K562 (cell line): ENCODE measurements around the gene ICAM1. TPM values are rescaled to one million over a fixed set of nuclear protein-coding genes. Genes with fewer than 3 reads are reported as not detected.

Experiments
- BRF1 ChIP-seq: IDR thresholded peaks from 3 replicates; pipeline ENCODE4 v1.6.1; 2011; ENCODE audit warnings: borderline replicate concordance, mild to moderate bottlenecking; ENCODE audit not compliant: insufficient read length; ENCODE audit errors: extremely low read depth
- CHD7 ChIP-seq: fragments of 200-600 bp; sonication (generic); IDR thresholded peaks from one replicate; pipeline ENCODE4 v1.6.1; 2012; ENCODE audit warnings: mild to moderate bottlenecking, low read depth, low read length, inconsistent platforms
- DPF2 ChIP-seq: fragments of 450-650 bp; IDR thresholded peaks from 2 replicates; pipeline ENCODE4 v1.6.1; 2016
- HMG20B ChIP-seq: fragments of 250-450 bp; sonication (Bioruptor Pico); IDR thresholded peaks from 2 replicates; pipeline ENCODE4 v1.5.0; 2021; ENCODE audit warnings: mild to moderate bottlenecking
- MED1 ChIP-seq: sonication (generic); formaldehyde crosslinking; IDR thresholded peaks from 2 replicates; pipeline ENCODE4 v1.8.1; 2023; ENCODE audit warnings: missing genetic modification reagents, borderline replicate concordance
- NFYB ChIP-seq: IDR thresholded peaks from 2 replicates; pipeline ENCODE4 v1.6.1; 2011; ENCODE audit warnings: mild to moderate bottlenecking, moderate library complexity; ENCODE audit not compliant: insufficient read length; ENCODE audit errors: extremely low read depth
- RBM34 ChIP-seq: fragments of 200-400 bp; formaldehyde crosslinking; IDR thresholded peaks from 2 replicates; pipeline ENCODE4 v1.6.1; 2018; ENCODE audit warnings: low read length, borderline replicate concordance; ENCODE audit not compliant: insufficient read depth
- TAL1 ChIP-seq: fragments of 450-650 bp; IDR thresholded peaks from 2 replicates; pipeline ENCODE4 v1.6.1; 2016; ENCODE audit warnings: mild to moderate bottlenecking
- TCF15 ChIP-seq: fragments of 250-450 bp; sonication (Bioruptor Pico); IDR thresholded peaks from 2 replicates; pipeline ENCODE4 v1.8.0; 2022; ENCODE audit warnings: moderate library complexity, mild to moderate bottlenecking, inconsistent platforms
- ZC3H4 ChIP-seq: sonication (generic); formaldehyde crosslinking; IDR thresholded peaks from 2 replicates; pipeline ENCODE4 v1.9.0; 2021; ENCODE audit warnings: missing genetic modification reagents, borderline replicate concordance
- ZNF224 ChIP-seq: sonication (generic); formaldehyde crosslinking; IDR thresholded peaks from 2 replicates; pipeline ENCODE4 v1.8.0; 2022; ENCODE audit warnings: mild to moderate bottlenecking, missing genetic modification reagents
- ZNF280B ChIP-seq: fragments of 250-450 bp; sonication (Bioruptor Pico); IDR thresholded peaks from 2 replicates; pipeline ENCODE4 v1.5.1; 2021; ENCODE audit warnings: mild to moderate bottlenecking
- ZNF41 ChIP-seq: fragments of 250-450 bp; sonication (Bioruptor Pico); conservative IDR thresholded peaks from 2 replicates; pipeline ENCODE4 v1.4.0; 2020; ENCODE audit warnings: mild to moderate bottlenecking
- polyA plus RNA-seq, 8 experiments: library from polyadenylated mRNA; depleted of rRNA in 4 of 8; stranded (reverse) in 5 of 8; unstranded in 3 of 8; fragments of >200 nt; fragmentation: Nextera tagmentation in 2 of 8; fragmentation: Illumina TruSeq in 1 of 8; extraction: Ambion mirVana in 2 of 8; extraction: Trizol in 1 of 8; gene quantifications; 2 replicates each; pipeline versions ENCODE4 v1.2.1 to v1.2.3, GENCODE V29; 2011 to 2014; ENCODE audit warnings: inconsistent platforms in 1 of 8, missing spikeins in 1 of 8
- total RNA-seq, 7 experiments: library from RNA; depleted of rRNA in 6 of 7; stranded (reverse); fragments of >200 nt in 6 of 7; fragmentation: Illumina TruSeq in 2 of 7; extraction: Trizol in 2 of 7; gene quantifications; 2 replicates each; pipeline versions ENCODE4 v1.2.1 to v1.2.3, GENCODE V29; 2011 to 2021; ENCODE audit warnings: low replicate concordance in 1 of 7

Gene ICAM1
- total and polyA plus RNA-seq, 9 of the 15 experiments (the other 6 are each of a cell fraction or from before 2014, with no cell fraction given): 2.3 to 24.4 (median 13.4) TPM

GRCh38 chr19:10299545-10300458 is 28.9 kb downstream of the ICAM1 start (continued):
- no peak for TF ChIP-seq CHD7
- no peak for TF ChIP-seq MED1 (CRISPR knock-in tag)
- no peak for TF ChIP-seq ZC3H4 (CRISPR knock-in tag)
- no peak for TF ChIP-seq TCF15 (CRISPR knock-in tag)
- TF ChIP-seq DPF2: peak; percentile 96
- peak; percentile 91 for TF ChIP-seq TAL1
- TF ChIP-seq ZNF41: no peak
- TF ChIP-seq BRF1: no peak
- TF ChIP-seq ZNF224 (CRISPR knock-in tag): no peak
- TF ChIP-seq NFYB: no peak
- no peak for TF ChIP-seq RBM34
- TF ChIP-seq HMG20B (CRISPR knock-in tag): no peak
- TF ChIP-seq ZNF280B (CRISPR knock-in tag): no peak
